ENCODE data around the gene ZNF710.

DNA sequence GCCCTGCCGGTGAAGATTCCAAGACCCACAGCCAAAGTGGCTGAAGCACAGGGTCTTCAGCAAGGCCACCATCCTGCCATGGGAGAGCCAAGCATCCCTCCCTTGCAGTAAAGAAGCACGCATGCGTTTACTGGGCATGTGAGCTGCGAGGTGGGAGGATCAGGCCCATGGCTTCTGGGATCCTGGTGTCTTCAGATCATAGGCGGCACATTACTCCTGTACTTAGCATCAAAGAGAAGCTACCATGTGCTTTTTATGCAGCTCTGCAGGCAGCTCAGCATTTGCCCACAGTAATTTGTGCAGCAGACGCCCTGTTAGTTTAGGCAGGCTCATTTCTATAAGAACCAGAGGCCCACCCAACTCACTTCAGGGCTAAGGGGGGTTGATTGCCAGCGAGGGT is 55.4 kb downstream of the ZNF710 start:
- no peak for TF ChIP-seq CTCF (IDR thresholded peaks at IDR 0.05; ENCODE audit: low read depth, low read length, poor library complexity, severe bottlenecking)
- TF ChIP-seq EZH2phosphoT487 (IDR thresholded peaks at IDR 0.05; ENCODE audit: borderline replicate concordance, low read length) = no peak
